H9 (cell line): Measurements from ENCODE around the gene DEPDC1B. TPM values are rescaled to one million over a fixed set of nuclear protein-coding genes. Genes with fewer than 3 reads are reported as not detected.

Source experiments
- DNase-seq: peaks from one replicate; pipeline ENCODE4 v3.0.0-alpha.2; 2017
- H2AFZ ChIP-seq: one replicate; pipeline ENCODE4 v1.6.1; 2013; ENCODE audit warnings: mild to moderate bottlenecking, low read length, control low read depth, moderate library complexity
- H2AK5ac ChIP-seq: 2 replicates; pipeline ENCODE4 v1.6.1; 2013; ENCODE audit warnings: low read length, control low read depth, mixed read lengths; ENCODE audit not compliant: insufficient read length
- H2BK120ac ChIP-seq: one replicate; pipeline ENCODE4 v1.6.1; 2013; ENCODE audit warnings: low read depth, mild to moderate bottlenecking, low read length, control low read depth, inconsistent platforms; ENCODE audit not compliant: poor library complexity, severe bottlenecking
- H2BK12ac ChIP-seq: 2 replicates; pipeline ENCODE4 v1.6.1; 2013; ENCODE audit warnings: low read length, control low read depth, mixed read lengths, low read depth; ENCODE audit not compliant: insufficient read length
- H2BK15ac ChIP-seq: 2 replicates; pipeline ENCODE4 v1.6.1; 2013; ENCODE audit warnings: low read depth, low read length, control low read depth
- H2BK20ac ChIP-seq: one replicate; pipeline ENCODE4 v1.6.1; 2013; ENCODE audit warnings: low read depth, mild to moderate bottlenecking, low read length, control low read depth, inconsistent platforms; ENCODE audit not compliant: poor library complexity, severe bottlenecking
- H2BK5ac ChIP-seq: 2 replicates; pipeline ENCODE4 v1.6.1; 2013; ENCODE audit warnings: low read length, control low read depth, mixed read lengths; ENCODE audit not compliant: insufficient read length
- H3K14ac ChIP-seq: 2 replicates; pipeline ENCODE4 v1.6.1; 2013; ENCODE audit warnings: low read length, control low read depth; ENCODE audit not compliant: insufficient read depth
- H3K18ac ChIP-seq: 2 replicates; pipeline ENCODE4 v1.6.1; 2013; ENCODE audit warnings: low read depth, mild to moderate bottlenecking, mixed read lengths, low read length, control low read depth; ENCODE audit not compliant: insufficient read length
- H3K23ac ChIP-seq: 2 replicates; pipeline ENCODE4 v1.6.1; 2013; ENCODE audit warnings: low read length, control low read depth, mixed read lengths, low read depth; ENCODE audit not compliant: insufficient read length
- H3K23me2 ChIP-seq: 2 replicates; pipeline ENCODE4 v1.6.1; 2013; ENCODE audit warnings: low read depth, mild to moderate bottlenecking, mixed read lengths, low read length, control low read depth; ENCODE audit not compliant: insufficient read length, poor library complexity, severe bottlenecking
- H3K27ac ChIP-seq: 2 replicates; pipeline ENCODE4 v1.5.1; 2013; ENCODE audit warnings: low read length, control low read depth, mixed read lengths, low read depth; ENCODE audit not compliant: insufficient read length
- H3K27me3 ChIP-seq: 2 replicates; pipeline ENCODE4 v1.6.1; 2013; ENCODE audit warnings: low read length, control low read depth, inconsistent platforms; ENCODE audit not compliant: insufficient read depth
- H3K4ac ChIP-seq: 2 replicates; pipeline ENCODE4 v1.6.1; 2013; ENCODE audit warnings: low read depth, mild to moderate bottlenecking, control low read depth, inconsistent platforms, low read length, moderate library complexity
- H3K4me1 ChIP-seq: 2 replicates; pipeline ENCODE4 v1.6.1; 2013; ENCODE audit warnings: low read length, control low read depth, inconsistent platforms; ENCODE audit not compliant: insufficient read depth
- H3K4me2 ChIP-seq: 2 replicates; pipeline ENCODE4 v1.6.1; 2013; ENCODE audit warnings: low read length, control low read depth, mixed read lengths; ENCODE audit not compliant: insufficient read length, insufficient read depth
- H3K56ac ChIP-seq: 2 replicates; pipeline ENCODE4 v1.6.1; 2013; ENCODE audit warnings: low read depth, mild to moderate bottlenecking, mixed read lengths, low read length, control low read depth; ENCODE audit not compliant: insufficient read length
- H3K79me1 ChIP-seq: 2 replicates; pipeline ENCODE4 v1.6.1; 2013; ENCODE audit warnings: low read depth, mild to moderate bottlenecking, moderate library complexity, low read length, control low read depth, inconsistent platforms; ENCODE audit not compliant: insufficient read depth, poor library complexity, severe bottlenecking
- H3K79me2 ChIP-seq: 2 replicates; pipeline ENCODE4 v1.6.1; 2013; ENCODE audit warnings: low read length, control low read depth, inconsistent platforms; ENCODE audit not compliant: insufficient read depth
- H3K9ac ChIP-seq: 2 replicates; pipeline ENCODE4 v1.6.1; 2013; ENCODE audit warnings: low read length, control low read depth, mixed read lengths; ENCODE audit not compliant: insufficient read length; ENCODE audit errors: extremely low read depth
- H3K9me3 ChIP-seq: one replicate; pipeline ENCODE4 v1.6.1; 2013; ENCODE audit warnings: low read depth, low read length, inconsistent platforms; ENCODE audit not compliant: control insufficient read depth
- H3T11ph ChIP-seq: one replicate; pipeline ENCODE4 v1.6.1; 2013; ENCODE audit warnings: mild to moderate bottlenecking, low read length, control low read depth, inconsistent platforms
- H4K20me1 ChIP-seq: one replicate; pipeline ENCODE4 v1.6.1; 2013; ENCODE audit not compliant: control insufficient read depth, insufficient read length, insufficient read depth
- H4K5ac ChIP-seq: 2 replicates; pipeline ENCODE4 v1.6.1; 2013; ENCODE audit warnings: low read depth, mild to moderate bottlenecking, mixed read lengths, low read length, control low read depth; ENCODE audit not compliant: insufficient read length
- H4K8ac ChIP-seq: replicated peaks from 2 replicates; pipeline ENCODE4 v1.6.1; 2013; ENCODE audit warnings: low read length, control low read depth, mixed read lengths, low read depth; ENCODE audit not compliant: insufficient read length
- H4K91ac ChIP-seq: 2 replicates; pipeline ENCODE4 v1.6.1; 2013; ENCODE audit warnings: low read depth, mild to moderate bottlenecking, moderate library complexity, mixed read lengths, low read length, control low read depth; ENCODE audit not compliant: insufficient read length
- H3K27ac Mint-ChIP-seq, 3 experiments: 2 replicates in 2 of 3; 3 replicates in 1 of 3; pipeline ENCODE4 v1.8.0; 2020 to 2021; ENCODE audit warnings: mixed read lengths in 3 of 3, mild to moderate bottlenecking in 1 of 3, moderate library complexity in 1 of 3
- H3K27me3 Mint-ChIP-seq: 2 replicates; pipeline ENCODE4 v1.8.0; 2021; ENCODE audit warnings: low read depth, mild to moderate bottlenecking, moderate library complexity, mixed read lengths
- H3K36me3 Mint-ChIP-seq, 3 experiments: 2 replicates in 2 of 3; 3 replicates in 1 of 3; pipeline ENCODE4 v1.8.0; 2020 to 2021; ENCODE audit warnings: low read depth in 3 of 3, mixed read lengths in 3 of 3; ENCODE audit not compliant: insufficient read depth in 1 of 3
- H3K4me1 Mint-ChIP-seq, 2 experiments: 2 replicates each; pipeline ENCODE4 v1.8.0; 2020; ENCODE audit warnings: mixed read lengths in 2 of 2
- H3K4me3 Mint-ChIP-seq, 2 experiments: 2 replicates in 1 of 2; 3 replicates in 1 of 2; pipeline ENCODE4 v1.8.0; 2020 to 2021; ENCODE audit warnings: mild to moderate bottlenecking in 2 of 2, mixed read lengths in 2 of 2, moderate library complexity in 1 of 2
- H3K9me3 Mint-ChIP-seq, 2 experiments: 2 replicates in 1 of 2; 3 replicates in 1 of 2; pipeline ENCODE4 v1.8.0; 2020; ENCODE audit warnings: mild to moderate bottlenecking in 2 of 2, mixed read lengths in 2 of 2, moderate library complexity in 1 of 2
- WGBS: extraction: QIAGEN DNeasy Blood & Tissue Kit; methylation state at CpG from one replicate; pipeline ENCODE4 v1.1.7; 2013; ENCODE audit warnings: missing lambda C conversion rate, low lambda C conversion rate, mixed read lengths; ENCODE audit not compliant: insufficient read length; ENCODE audit errors: extremely low coverage; 5-methylcytosine and 5-hydroxymethylcytosine counted together
- long read RNA-seq: library from polyadenylated mRNA; unstranded; transcript quantifications from one replicate; pipeline ENCODE4 v2.0.0, GENCODE V29; 2020
- total RNA-seq: library from RNA; stranded (reverse); gene quantifications from 2 replicates; pipeline ENCODE4 v1.2.1, GENCODE V29; 2021
- TF ChIP-seq, protein P1 (sequence below): fragments of 200-600 bp; sonication (generic); conservative IDR thresholded peaks from 3 replicates; pipeline ENCODE4 v1.8.0; 2021; ENCODE audit warnings: antibody characterized with exemption, mild to moderate bottlenecking

The DEPDC1B gene, protein sequence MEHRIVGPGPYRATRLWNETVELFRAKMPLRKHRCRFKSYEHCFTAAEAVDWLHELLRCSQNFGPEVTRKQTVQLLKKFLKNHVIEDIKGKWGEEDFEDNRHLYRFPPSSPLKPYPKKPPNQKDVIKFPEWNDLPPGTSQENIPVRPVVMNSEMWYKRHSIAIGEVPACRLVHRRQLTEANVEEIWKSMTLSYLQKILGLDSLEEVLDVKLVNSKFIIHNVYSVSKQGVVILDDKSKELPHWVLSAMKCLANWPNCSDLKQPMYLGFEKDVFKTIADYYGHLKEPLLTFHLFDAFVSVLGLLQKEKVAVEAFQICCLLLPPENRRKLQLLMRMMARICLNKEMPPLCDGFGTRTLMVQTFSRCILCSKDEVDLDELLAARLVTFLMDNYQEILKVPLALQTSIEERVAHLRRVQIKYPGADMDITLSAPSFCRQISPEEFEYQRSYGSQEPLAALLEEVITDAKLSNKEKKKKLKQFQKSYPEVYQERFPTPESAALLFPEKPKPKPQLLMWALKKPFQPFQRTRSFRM
- total RNA-seq, result 49.0 and 51.4 TPM in 2 replicates
- long read RNA-seq, transcript DEPDC1B-201 (11 exons, 2,499 nt), result major isoform, 309 of 432 reads
- long read RNA-seq, transcript DEPDC1B-202 (10 exons, 1,569 nt), result minor isoform, 30 of 432 reads
- long read RNA-seq, partial matches to known transcripts, result 26 of 432 reads
- long read RNA-seq, other reads (novel, unspliced or antisense), result 67 of 432 reads

DNA sequence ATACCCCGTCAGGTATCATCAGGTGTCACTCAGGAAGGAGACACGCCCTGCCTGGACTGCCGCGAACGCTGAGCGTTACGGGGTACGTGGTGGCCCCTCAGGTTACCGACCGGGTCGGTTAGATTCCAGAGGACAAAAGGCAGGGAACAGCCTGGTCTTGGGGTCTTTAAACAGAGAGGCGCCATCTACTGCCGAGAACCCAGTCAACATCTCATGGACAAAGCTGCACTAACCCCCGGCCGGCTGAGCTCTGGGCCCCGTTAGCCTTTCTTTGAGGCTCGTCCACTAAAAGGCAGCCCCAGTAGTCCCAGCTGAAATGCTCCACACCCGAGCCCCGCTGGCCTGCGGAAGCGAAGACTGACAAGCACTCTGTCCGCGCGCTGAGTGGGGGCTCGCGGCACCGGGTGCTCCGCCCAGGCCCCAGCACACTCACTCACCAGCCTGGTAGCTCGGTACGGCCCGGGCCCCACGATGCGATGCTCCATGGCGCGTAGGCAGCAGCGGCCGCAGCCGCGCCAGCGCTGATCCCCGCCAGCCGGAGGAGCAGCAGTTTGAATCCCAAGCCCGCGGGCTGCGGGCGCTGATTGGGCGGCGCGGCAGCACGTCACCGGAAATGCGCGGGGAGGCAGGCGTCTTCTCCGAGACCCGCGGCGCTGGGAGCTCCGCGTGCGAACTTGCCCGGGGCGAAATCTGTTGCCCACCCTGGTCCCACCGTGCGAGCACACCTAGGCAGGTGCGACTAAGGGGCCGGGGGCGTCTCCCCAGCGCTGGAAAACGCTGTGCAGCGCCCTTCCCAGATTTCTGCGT is at the start of gene DEPDC1B:
Gene DEPDC1B, minus strand, starts transcription at position 558 of the 807 bp plus-strand sequence. Its CDS starts 73 bp downstream, at position 485.
- peak within 1 kb of the TSS; percentile 94 to 98 (median 98) for H3K27ac Mint-ChIP-seq

More for the DNA sequence above, at the start of gene DEPDC1B:
- peaks cover 12 to 15% (median 14%) of the 10 kb centered on the region in 3 experiments for H3K36me3 Mint-ChIP-seq
- Histone ChIP-seq H4K20me1 (no peaks in the 10 kb centered on the region), H3K23ac (no peak within 1 kb of the TSS), H4K5ac (peak within 1 kb of the TSS; percentile 87), H3K9me3 (no peaks in the 10 kb centered on the region), H3T11ph (peak within 1 kb of the TSS; percentile 30), H3K4me2 (peak within 1 kb of the TSS; percentile 82), H2BK120ac (peak within 1 kb of the TSS; percentile 74), H3K4me1 (peaks cover 4% of the 10 kb centered on the region; the same call in 1 of the 2 replicates), H2BK20ac (no peak within 1 kb of the TSS), H4K91ac (peak within 1 kb of the TSS; percentile 65), H3K27me3 (no peaks in the 10 kb centered on the region), H3K14ac (peak within 1 kb of the TSS; percentile 99), H2BK5ac (no peak within 1 kb of the TSS), H4K8ac (no peak within 1 kb of the TSS), H3K79me2 (peaks cover 19% of the 10 kb centered on the region), H2BK12ac (no peak within 1 kb of the TSS), H3K23me2 (peaks cover 7% of the 10 kb centered on the region), H3K27ac (peak within 1 kb of the TSS; percentile 33), H3K4ac (no peak within 1 kb of the TSS; the same call in 1 of the 2 replicates), H3K56ac (no peak within 1 kb of the TSS), H3K9ac (peak within 1 kb of the TSS; percentile 92), H2AK5ac (no peak within 1 kb of the TSS), H2BK15ac (0 out of 2 replicates have a peak within 1 kb of the TSS, but pooled peaks have one; percentile 49), H3K79me1 (peaks cover 3% of the 10 kb centered on the region), H2AFZ (no peak within 1 kb of the TSS), H3K18ac (peak within 1 kb of the TSS; percentile 94)
- peaks cover 20 to 28% of the 10 kb centered on the region in 2 experiments for H3K4me1 Mint-ChIP-seq
- peak; percentile 94 for DNase-seq
- peak within 1 kb of the TSS; percentile 81 to 91 for H3K4me3 Mint-ChIP-seq
- no CpG with 5 or more reads among the region's 72 CpGs for WGBS
- H3K9me3 Mint-ChIP-seq, result peaks cover 6 to 7% of the 10 kb centered on the region in 2 experiments; a peak in 4 of 5 replicates
- TF ChIP-seq, protein P1, sequence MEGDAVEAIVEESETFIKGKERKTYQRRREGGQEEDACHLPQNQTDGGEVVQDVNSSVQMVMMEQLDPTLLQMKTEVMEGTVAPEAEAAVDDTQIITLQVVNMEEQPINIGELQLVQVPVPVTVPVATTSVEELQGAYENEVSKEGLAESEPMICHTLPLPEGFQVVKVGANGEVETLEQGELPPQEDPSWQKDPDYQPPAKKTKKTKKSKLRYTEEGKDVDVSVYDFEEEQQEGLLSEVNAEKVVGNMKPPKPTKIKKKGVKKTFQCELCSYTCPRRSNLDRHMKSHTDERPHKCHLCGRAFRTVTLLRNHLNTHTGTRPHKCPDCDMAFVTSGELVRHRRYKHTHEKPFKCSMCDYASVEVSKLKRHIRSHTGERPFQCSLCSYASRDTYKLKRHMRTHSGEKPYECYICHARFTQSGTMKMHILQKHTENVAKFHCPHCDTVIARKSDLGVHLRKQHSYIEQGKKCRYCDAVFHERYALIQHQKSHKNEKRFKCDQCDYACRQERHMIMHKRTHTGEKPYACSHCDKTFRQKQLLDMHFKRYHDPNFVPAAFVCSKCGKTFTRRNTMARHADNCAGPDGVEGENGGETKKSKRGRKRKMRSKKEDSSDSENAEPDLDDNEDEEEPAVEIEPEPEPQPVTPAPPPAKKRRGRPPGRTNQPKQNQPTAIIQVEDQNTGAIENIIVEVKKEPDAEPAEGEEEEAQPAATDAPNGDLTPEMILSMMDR, result peak; percentile 50; the same call in 2 of the 3 replicates
- H3K27me3 Mint-ChIP-seq, result peaks cover 2% of the 10 kb centered on the region
